HCT116 (cell line): ENCODE results near the gene MYLK3. TPM values are rescaled to one million over a fixed set of nuclear protein-coding genes. Genes with fewer than 3 reads are reported as not detected.

Source experiments
- ATAC-seq: fragments of 200-7000 bp; cut with Tn5 transposase; 2 replicates; pipeline ENCODE4 v1.9.1; 2020; ENCODE audit warnings: mild to moderate bottlenecking, moderate library complexity
- BruUV-seq: library from RNA; stranded (reverse); fragments of 400-500 nt; replicated peaks from 2 replicates; lab custom pipeline; 2021; lab: Mats Ljungman, UMichigan
- CTCF ChIA-PET: fragments of 300-600 bp; sonication (Branson Sonifier 250); formaldehyde crosslinking; loops from one replicate; lab custom pipeline; 2021; ENCODE audit warnings: antibody characterized with exemption; lab: Charles Lee
- POLR2A ChIA-PET: fragments of 300-600, 350-600 bp; sonication (Branson Sonifier 250); formaldehyde crosslinking; loops from one replicate; lab custom pipeline; 2021; ENCODE audit warnings: antibody characterized with exemption; lab: Charles Lee
- RAD21 ChIA-PET, 2 experiments: fragments of 300-600 bp; sonication (Branson Sonifier 250); formaldehyde crosslinking; loops; one replicate each; lab custom pipeline; 2023; ENCODE audit warnings: low total read pairs in 2 of 2; ENCODE audit not compliant: uncharacterized antibody in 2 of 2, unreplicated experiment in 2 of 2, low non-redundant PET in 1 of 2; lab: Charles Lee
- DNase-seq: peaks from one replicate; pipeline ENCODE4 v3.0.0-alpha.2; 2010; ENCODE audit warnings: low read depth, low spot score
- H2AFZ ChIP-seq: fragments of 200-600 bp; shearing (Covaris generic), sonication (generic); 2 replicates; pipeline ENCODE4 v1.6.1; 2017; ENCODE audit warnings: low read depth, mixed run types, mixed read lengths, antibody characterized with exemption, low read length; ENCODE audit not compliant: poor library complexity, severe bottlenecking
- H3K27ac ChIP-seq: 2 replicates; pipeline ENCODE4 v1.5.1; 2012; ENCODE audit warnings: low read depth, low read length
- H3K27me3 ChIP-seq: fragments of 200-600 bp; sonication (generic); 2 replicates; pipeline ENCODE4 v1.6.1; 2016; ENCODE audit warnings: mixed run types, low read length, mixed read lengths; ENCODE audit not compliant: insufficient read depth
- H3K36me3 ChIP-seq, 2 experiments: fragments of 200-500 bp in 1 of 2; fragments of 200-600 bp in 1 of 2; sonication (Bioruptor generic) in 1 of 2; sonication (generic) in 1 of 2; 2 replicates each; pipeline versions ENCODE4 v1.5.1 to v1.6.1; 2014 to 2016; ENCODE audit warnings: low read length in 2 of 2, inconsistent platforms in 1 of 2, mixed read lengths in 1 of 2, mixed run types in 1 of 2; ENCODE audit not compliant: insufficient read depth in 2 of 2, control insufficient read depth in 1 of 2
- H3K4me1 ChIP-seq, 2 experiments: fragments of 200-600 bp in 1 of 2; sonication (generic) in 1 of 2; 2 replicates each; pipeline versions ENCODE4 v1.5.1 to v1.6.1; 2012 to 2017; ENCODE audit warnings: low read length in 2 of 2, inconsistent platforms in 1 of 2, mild to moderate bottlenecking in 1 of 2, mixed read lengths in 1 of 2, mixed run types in 1 of 2, moderate library complexity in 1 of 2; ENCODE audit not compliant: insufficient read depth in 2 of 2, control insufficient read depth in 1 of 2
- H3K4me2 ChIP-seq: fragments of 200-600 bp; sonication (generic); 2 replicates; pipeline ENCODE4 v1.6.1; 2017; ENCODE audit warnings: mixed run types, low read length, mixed read lengths
- H3K4me3 ChIP-seq, 2 experiments: fragments of 200-600 bp in 1 of 2; sonication (generic) in 1 of 2; replicated peaks in 1 of 2; 2 replicates each; pipeline ENCODE4 v1.5.1; 2011 to 2016; ENCODE audit warnings: low read length in 2 of 2, control low read depth in 1 of 2, low read depth in 1 of 2, mild to moderate bottlenecking in 1 of 2, mixed read lengths in 1 of 2, mixed run types in 1 of 2
- H3K79me2 ChIP-seq: fragments of 200-600 bp; sonication (generic); 2 replicates; pipeline ENCODE4 v1.6.1; 2017; ENCODE audit warnings: mild to moderate bottlenecking, mixed run types, low read length, moderate library complexity, mixed read lengths; ENCODE audit not compliant: insufficient read depth
- H3K9ac ChIP-seq: fragments of 200-600 bp; sonication (generic); 2 replicates; pipeline ENCODE4 v1.6.1; 2016; ENCODE audit warnings: low read length, mixed read lengths
- H3K9me2 ChIP-seq: fragments of 200-600 bp; sonication (generic), shearing (Covaris generic); 2 replicates; pipeline ENCODE4 v1.6.1; 2017; ENCODE audit warnings: mixed run types, mild to moderate bottlenecking, moderate library complexity; ENCODE audit not compliant: insufficient read depth
- H3K9me3 ChIP-seq, 2 experiments: fragments of 200-500 bp in 1 of 2; fragments of 200-600 bp in 1 of 2; sonication (Bioruptor generic) in 1 of 2; sonication (generic) in 1 of 2; 2 replicates each; pipeline ENCODE4 v1.6.1; 2014 to 2017; ENCODE audit warnings: low read length in 2 of 2, mixed read lengths in 2 of 2, inconsistent platforms in 1 of 2, low read depth in 1 of 2, mild to moderate bottlenecking in 1 of 2, mixed run types in 1 of 2, moderate library complexity in 1 of 2; ENCODE audit not compliant: control insufficient read depth in 1 of 2, insufficient read depth in 1 of 2
- H4K20me1 ChIP-seq: fragments of 200-600 bp; sonication (generic), shearing (Covaris generic); 2 replicates; pipeline ENCODE4 v1.6.1; 2017; ENCODE audit warnings: mixed run types, mild to moderate bottlenecking, moderate library complexity; ENCODE audit not compliant: insufficient read depth
- CBX3 ChIP-seq: IDR thresholded peaks from 2 replicates; pipeline ENCODE4 v1.6.1; 2012; ENCODE audit warnings: low read depth
- EGR1 ChIP-seq: IDR thresholded peaks from 2 replicates; pipeline ENCODE4 v1.6.1; 2012; ENCODE audit warnings: low read depth
- EZH2 ChIP-seq: fragments of 200-600 bp; sonication (generic); IDR thresholded peaks from 2 replicates; pipeline ENCODE4 v1.6.1; 2017; ENCODE audit warnings: antibody characterized with exemption, mixed run types
- FOSL1 ChIP-seq: IDR thresholded peaks from 2 replicates; pipeline ENCODE4 v1.6.1; 2012; ENCODE audit warnings: low read depth
- JUND ChIP-seq: IDR thresholded peaks from 2 replicates; pipeline ENCODE4 v1.6.1; 2012
- POLR2A ChIP-seq: IDR thresholded peaks from 2 replicates; pipeline ENCODE4 v1.7.0; 2011; ENCODE audit warnings: borderline replicate concordance; ENCODE audit not compliant: insufficient read depth, insufficient read length; ENCODE audit errors: extremely low read depth
- POLR2AphosphoS5 ChIP-seq: IDR thresholded peaks from 2 replicates; pipeline ENCODE4 v1.6.1; 2011; ENCODE audit warnings: mild to moderate bottlenecking, low read depth, low read length, moderate library complexity
- SIN3A ChIP-seq: IDR thresholded peaks from 2 replicates; pipeline ENCODE4 v1.6.1; 2012; ENCODE audit warnings: low read depth
- SRF ChIP-seq: IDR thresholded peaks from 2 replicates; pipeline ENCODE4 v1.6.1; 2012; ENCODE audit warnings: low read depth
- intact Hi-C: fragments of 100-400 bp; cut with micrococcal nuclease; formaldehyde crosslinking; loops from 2 replicates; pipeline ENCODE4 v1.10.0; 2022
- total RNA-seq: library from RNA; stranded (reverse); gene quantifications from one replicate; pipeline ENCODE4 v1.2.1, GENCODE V29; 2021; ENCODE audit not compliant: unreplicated experiment
- TF ChIP-seq, protein P1 (sequence below): IDR thresholded peaks from 2 replicates; pipeline ENCODE4 v1.6.1; 2012
- TF ChIP-seq, protein P2 (sequence below), 3 experiments: fragments of 200-600 bp in 1 of 3; sonication (generic) in 1 of 3; IDR thresholded peaks in 2 of 3; conservative IDR thresholded peaks in 1 of 3; 2 replicates each; pipeline ENCODE4 v1.5.1; 2012 to 2017; ENCODE audit warnings: low read depth in 2 of 3, low read length in 2 of 3, antibody characterized with exemption in 1 of 3, borderline replicate concordance in 1 of 3, control low read depth in 1 of 3, mild to moderate bottlenecking in 1 of 3, mixed read lengths in 1 of 3, mixed run types in 1 of 3, moderate library complexity in 1 of 3; ENCODE audit not compliant: insufficient read depth in 1 of 3

Gene MYLK3
- total RNA-seq, 1 experiment from 2014 or later: 0.22 TPM

DNA sequence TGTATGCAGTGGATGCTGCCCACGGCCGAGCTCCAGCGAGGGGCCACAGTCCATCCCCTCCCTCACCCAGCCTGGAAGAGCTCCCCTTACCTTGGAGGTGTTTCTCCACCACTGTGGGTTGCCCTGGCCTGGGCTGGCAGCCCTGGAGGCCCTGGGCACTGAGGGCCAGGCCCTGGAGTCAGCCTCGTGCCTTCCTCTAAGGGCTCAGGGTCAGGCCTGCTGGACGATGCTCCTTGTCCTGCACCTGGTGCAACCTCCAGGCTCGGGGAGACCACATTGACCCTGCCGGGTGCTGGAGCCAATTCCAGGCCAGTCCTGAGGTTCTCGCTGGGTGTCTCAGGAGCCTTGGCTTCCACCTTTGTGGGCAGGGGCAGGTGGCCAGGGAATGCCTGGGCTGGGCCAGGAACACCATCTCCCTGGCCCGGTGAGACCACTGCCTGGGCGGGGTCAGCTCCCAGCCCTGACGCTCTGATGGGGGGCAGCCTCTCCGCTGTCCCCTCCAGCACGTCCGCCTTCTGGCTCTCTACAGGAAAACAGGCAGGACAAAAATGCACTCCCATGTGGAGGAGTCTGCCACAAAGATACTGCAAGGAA, 10.4 kb downstream of the MYLK3 start (continued):
- TF ChIP-seq SIN3A (no peak), JUND (no peak)
- TF ChIP-seq, all 23 proteins: peak for 0

GRCh38 chr16:46736695-46737094, 11.4 kb downstream of the MYLK3 start:
- H2AFZ ChIP-seq: no peak overlapping the region
- no peaks in the 10 kb centered on the region for H3K79me2 ChIP-seq
- no peaks in the 10 kb centered on the region for H3K9me2 ChIP-seq
- H3K27me3 ChIP-seq: no peaks in the 10 kb centered on the region
- H3K4me2 ChIP-seq: no peak overlapping the region
- no peaks in the 10 kb centered on the region for H3K9me3 ChIP-seq
- no peaks in the 10 kb centered on the region for H3K36me3 ChIP-seq
- H4K20me1 ChIP-seq: no peaks in the 10 kb centered on the region
- H3K9ac ChIP-seq: no peak overlapping the region
- POLR2A ChIA-PET: no interaction called here
- TF ChIP-seq EZH2: no peak
- no peak for TF ChIP-seq FOSL1
- H3K4me1 ChIP-seq: no peaks in the 10 kb centered on the region
- ATAC-seq: no peak
- intact Hi-C loops: no loop called here
- CTCF ChIA-PET: no interaction called here
- no TSS peak for BruUV-seq
- RAD21 ChIA-PET: no interaction called here
- H3K4me3 ChIP-seq: no peak overlapping the region
- H3K27ac ChIP-seq: no peak overlapping the region
- no peak for DNase-seq

DNA sequence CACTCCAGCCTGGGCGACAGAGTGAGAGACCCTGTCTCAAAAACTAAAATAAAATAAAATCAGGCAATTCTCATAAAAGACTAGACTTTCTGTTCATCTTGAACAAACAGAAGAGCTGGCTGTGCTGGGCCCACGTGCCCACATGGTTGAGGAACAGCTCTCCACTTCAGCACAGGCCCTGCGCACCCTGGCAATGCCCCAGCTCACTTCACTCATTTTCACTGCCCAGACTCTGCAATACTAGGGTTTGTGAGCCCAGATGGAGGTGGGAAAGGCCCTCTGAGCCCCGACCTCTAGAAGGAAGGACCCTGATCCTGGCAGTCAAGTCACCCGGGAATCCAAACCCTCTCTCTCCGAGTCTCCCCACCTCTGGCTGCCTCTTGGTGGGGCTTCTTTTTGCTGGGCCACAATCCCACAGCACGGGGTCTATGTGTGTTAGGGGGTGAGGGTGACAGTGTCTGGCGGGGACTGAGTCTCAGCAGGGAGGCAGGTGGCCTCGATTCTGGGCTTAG, 14.8 kb downstream of the MYLK3 start:
- intact Hi-C loops: no loop called here
- ATAC-seq (no peak), DNase-seq (no peak)
- no peak for TF ChIP-seq JUND
- no peak for TF ChIP-seq SRF
- no peak for TF ChIP-seq EGR1
- no peak for TF ChIP-seq POLR2AphosphoS5
- TF ChIP-seq, protein P1, sequence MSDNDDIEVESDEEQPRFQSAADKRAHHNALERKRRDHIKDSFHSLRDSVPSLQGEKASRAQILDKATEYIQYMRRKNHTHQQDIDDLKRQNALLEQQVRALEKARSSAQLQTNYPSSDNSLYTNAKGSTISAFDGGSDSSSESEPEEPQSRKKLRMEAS: no peak
- TF ChIP-seq POLR2A: no peak
- TF ChIP-seq, protein P2, sequence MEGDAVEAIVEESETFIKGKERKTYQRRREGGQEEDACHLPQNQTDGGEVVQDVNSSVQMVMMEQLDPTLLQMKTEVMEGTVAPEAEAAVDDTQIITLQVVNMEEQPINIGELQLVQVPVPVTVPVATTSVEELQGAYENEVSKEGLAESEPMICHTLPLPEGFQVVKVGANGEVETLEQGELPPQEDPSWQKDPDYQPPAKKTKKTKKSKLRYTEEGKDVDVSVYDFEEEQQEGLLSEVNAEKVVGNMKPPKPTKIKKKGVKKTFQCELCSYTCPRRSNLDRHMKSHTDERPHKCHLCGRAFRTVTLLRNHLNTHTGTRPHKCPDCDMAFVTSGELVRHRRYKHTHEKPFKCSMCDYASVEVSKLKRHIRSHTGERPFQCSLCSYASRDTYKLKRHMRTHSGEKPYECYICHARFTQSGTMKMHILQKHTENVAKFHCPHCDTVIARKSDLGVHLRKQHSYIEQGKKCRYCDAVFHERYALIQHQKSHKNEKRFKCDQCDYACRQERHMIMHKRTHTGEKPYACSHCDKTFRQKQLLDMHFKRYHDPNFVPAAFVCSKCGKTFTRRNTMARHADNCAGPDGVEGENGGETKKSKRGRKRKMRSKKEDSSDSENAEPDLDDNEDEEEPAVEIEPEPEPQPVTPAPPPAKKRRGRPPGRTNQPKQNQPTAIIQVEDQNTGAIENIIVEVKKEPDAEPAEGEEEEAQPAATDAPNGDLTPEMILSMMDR (IDR thresholded peaks at IDR 0.05 in 2 of 3, conservative IDR thresholded peaks at IDR 0.05 in 1 of 3; ENCODE audit: borderline replicate concordance in 1 of 3, insufficient read depth in 1 of 3, low read depth in 2 of 3, low read length in 2 of 3): no peak
- TF ChIP-seq CBX3: no peak
- ChIA-PET CTCF (no interaction called here), POLR2A (no interaction called here), RAD21 (no interaction called here)
- Histone ChIP-seq H3K27ac (no peak overlapping the region), H4K20me1 (no peaks in the 10 kb centered on the region), H3K4me2 (no peak overlapping the region), H3K4me1 (no peaks in the 10 kb centered on the region), H3K9me3 (no peaks in the 10 kb centered on the region), H3K9me2 (no peaks in the 10 kb centered on the region), H3K4me3 (no peak overlapping the region), H2AFZ (no peak overlapping the region), H3K9ac (no peak overlapping the region), H3K27me3 (no peaks in the 10 kb centered on the region), H3K36me3 (no peaks in the 10 kb centered on the region), H3K79me2 (no peaks in the 10 kb centered on the region)
- BruUV-seq: no TSS peak
